KMS-11 (cell line): ENCODE measurements around the gene ZNF609.
A peak's percentile ranks its signal among the peaks of the same experiment; 100 is the strongest.

ENCODE experiments used
- H2AFZ ChIP-seq: fragments of 200-600 bp; sonication (generic); 2 replicates; pipeline ENCODE4 v1.6.1; 2016; ENCODE audit warnings: antibody characterized with exemption, mixed run types, low read depth
- H3K27ac ChIP-seq: fragments of 200-600 bp; sonication (generic); 2 replicates; pipeline ENCODE4 v1.6.1; 2016; ENCODE audit warnings: mild to moderate bottlenecking, mixed run types
- H3K27me3 ChIP-seq: fragments of 200-600 bp; sonication (generic); 2 replicates; pipeline ENCODE4 v1.6.1; 2017; ENCODE audit warnings: mild to moderate bottlenecking, low read depth, mixed run types, moderate library complexity; ENCODE audit not compliant: insufficient read depth
- H3K36me3 ChIP-seq: fragments of 200-600 bp; sonication (generic); 2 replicates; pipeline ENCODE4 v1.6.1; 2017; ENCODE audit warnings: mild to moderate bottlenecking, mixed run types; ENCODE audit not compliant: insufficient read depth
- H3K4me1 ChIP-seq: fragments of 200-600 bp; sonication (generic); 2 replicates; pipeline ENCODE4 v1.6.1; 2016; ENCODE audit warnings: mild to moderate bottlenecking, low read depth, mixed run types; ENCODE audit not compliant: poor library complexity, severe bottlenecking
- H3K4me2 ChIP-seq: fragments of 200-600 bp; sonication (generic); 2 replicates; pipeline ENCODE4 v1.7.0; 2016; ENCODE audit warnings: mild to moderate bottlenecking, mixed run types
- H3K4me3 ChIP-seq: fragments of 200-600 bp; sonication (generic); IDR thresholded peaks from 2 replicates; pipeline ENCODE4 v1.6.1; 2017; ENCODE audit warnings: low read depth, low read length, mixed read lengths; ENCODE audit not compliant: insufficient read depth
- H3K79me2 ChIP-seq: fragments of 200-600 bp; sonication (generic); 2 replicates; pipeline ENCODE4 v1.6.1; 2016; ENCODE audit warnings: low read depth, mixed run types; ENCODE audit not compliant: insufficient read depth
- H3K9ac ChIP-seq: fragments of 200-600 bp; sonication (generic); 2 replicates; pipeline ENCODE4 v1.6.1; 2016; ENCODE audit warnings: mild to moderate bottlenecking, mixed run types
- H4K20me1 ChIP-seq: fragments of 200-600 bp; sonication (generic); 2 replicates; pipeline ENCODE4 v1.6.1; 2016; ENCODE audit warnings: mild to moderate bottlenecking, mixed run types; ENCODE audit not compliant: insufficient read depth
- TF ChIP-seq, protein P1 (sequence below): fragments of 200-600 bp; sonication (generic); conservative IDR thresholded peaks from 2 replicates; pipeline ENCODE4 v1.6.1; 2017; ENCODE audit warnings: low read depth, mild to moderate bottlenecking, antibody characterized with exemption, low read length, moderate library complexity, mixed read lengths

ZNF609 gene

DNA sequence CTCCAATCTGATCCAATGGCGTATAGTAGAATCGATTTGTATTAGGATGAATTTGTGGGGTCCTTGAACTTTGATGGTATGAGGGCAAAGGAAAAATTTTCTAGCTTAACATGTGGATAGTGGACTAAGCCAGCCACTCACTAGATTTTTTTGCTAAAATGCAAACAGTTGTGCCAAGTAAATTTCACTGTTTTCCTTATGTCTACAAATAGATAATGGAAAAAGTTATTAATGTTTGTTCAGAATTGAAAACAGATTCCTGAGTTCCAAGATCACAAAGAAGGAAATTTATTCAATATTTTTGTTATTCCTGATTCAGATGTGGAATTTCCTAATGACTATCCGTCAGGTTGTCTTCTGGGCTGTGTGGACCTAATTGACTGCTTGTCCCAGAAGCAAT lies 35.2 kb upstream of the ZNF609 start:
- H3K36me3 ChIP-seq: no peaks in the 10 kb centered on the region
- TF ChIP-seq, protein P1, sequence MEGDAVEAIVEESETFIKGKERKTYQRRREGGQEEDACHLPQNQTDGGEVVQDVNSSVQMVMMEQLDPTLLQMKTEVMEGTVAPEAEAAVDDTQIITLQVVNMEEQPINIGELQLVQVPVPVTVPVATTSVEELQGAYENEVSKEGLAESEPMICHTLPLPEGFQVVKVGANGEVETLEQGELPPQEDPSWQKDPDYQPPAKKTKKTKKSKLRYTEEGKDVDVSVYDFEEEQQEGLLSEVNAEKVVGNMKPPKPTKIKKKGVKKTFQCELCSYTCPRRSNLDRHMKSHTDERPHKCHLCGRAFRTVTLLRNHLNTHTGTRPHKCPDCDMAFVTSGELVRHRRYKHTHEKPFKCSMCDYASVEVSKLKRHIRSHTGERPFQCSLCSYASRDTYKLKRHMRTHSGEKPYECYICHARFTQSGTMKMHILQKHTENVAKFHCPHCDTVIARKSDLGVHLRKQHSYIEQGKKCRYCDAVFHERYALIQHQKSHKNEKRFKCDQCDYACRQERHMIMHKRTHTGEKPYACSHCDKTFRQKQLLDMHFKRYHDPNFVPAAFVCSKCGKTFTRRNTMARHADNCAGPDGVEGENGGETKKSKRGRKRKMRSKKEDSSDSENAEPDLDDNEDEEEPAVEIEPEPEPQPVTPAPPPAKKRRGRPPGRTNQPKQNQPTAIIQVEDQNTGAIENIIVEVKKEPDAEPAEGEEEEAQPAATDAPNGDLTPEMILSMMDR: no peak
- no peak overlapping the region for H3K27ac ChIP-seq
- H2AFZ ChIP-seq: no peak overlapping the region
- no peaks in the 10 kb centered on the region for H3K79me2 ChIP-seq
- H3K4me2 ChIP-seq: no peak overlapping the region
- H4K20me1 ChIP-seq: no peaks in the 10 kb centered on the region
- no peaks in the 10 kb centered on the region for H3K27me3 ChIP-seq
- no peak overlapping the region for H3K4me3 ChIP-seq
- H3K9ac ChIP-seq: no peak overlapping the region
- H3K4me1 ChIP-seq: peaks cover 48% of the 10 kb centered on the region

DNA sequence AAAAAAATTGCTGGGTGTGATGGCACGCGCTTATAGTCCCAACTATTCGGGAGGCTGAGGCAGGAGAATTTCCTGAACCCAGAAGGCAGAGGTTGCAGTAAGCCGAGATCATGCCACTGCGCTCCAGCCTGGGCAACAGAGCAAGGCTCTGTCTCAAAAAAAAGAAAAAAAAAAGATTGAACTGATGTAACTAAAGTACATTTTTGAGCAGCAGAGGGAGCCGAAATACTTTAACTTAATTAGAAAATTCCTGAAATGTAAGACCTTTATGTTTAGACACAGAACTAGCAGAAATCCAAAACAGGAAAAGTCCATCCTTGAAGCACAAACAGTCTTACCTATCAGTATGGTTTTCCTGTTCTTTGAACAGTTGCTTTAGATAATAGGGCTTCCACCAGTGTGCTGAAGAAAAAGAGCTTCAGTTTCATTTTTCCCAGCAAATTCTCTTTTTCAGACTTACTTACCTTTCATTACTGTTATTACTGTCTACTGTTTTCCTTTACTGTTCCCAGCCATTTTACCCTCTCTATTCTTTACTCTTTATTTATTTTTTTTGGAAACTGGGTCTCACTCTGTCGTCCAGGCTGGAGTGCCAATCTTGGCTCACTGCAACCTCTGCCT lies 33.4 kb upstream of the ZNF609 start:
- peaks cover 64% of the 10 kb centered on the region for H3K4me1 ChIP-seq
- no peak overlapping the region for H3K4me3 ChIP-seq
- H3K79me2 ChIP-seq: no peaks in the 10 kb centered on the region
- H3K27ac ChIP-seq: peak overlapping the region; percentile 95; the same call in 1 of the 2 replicates
- H3K9ac ChIP-seq: no peak overlapping the region
- H3K27me3 ChIP-seq: no peaks in the 10 kb centered on the region
- TF ChIP-seq, protein P1: 0 out of 2 replicates have a peak, but pooled peaks have one; percentile 25
- H4K20me1 ChIP-seq: no peaks in the 10 kb centered on the region
- H2AFZ ChIP-seq: no peak overlapping the region
- no peaks in the 10 kb centered on the region for H3K36me3 ChIP-seq
- H3K4me2 ChIP-seq: peak overlapping the region; percentile 85; the same call in 1 of the 2 replicates

DNA sequence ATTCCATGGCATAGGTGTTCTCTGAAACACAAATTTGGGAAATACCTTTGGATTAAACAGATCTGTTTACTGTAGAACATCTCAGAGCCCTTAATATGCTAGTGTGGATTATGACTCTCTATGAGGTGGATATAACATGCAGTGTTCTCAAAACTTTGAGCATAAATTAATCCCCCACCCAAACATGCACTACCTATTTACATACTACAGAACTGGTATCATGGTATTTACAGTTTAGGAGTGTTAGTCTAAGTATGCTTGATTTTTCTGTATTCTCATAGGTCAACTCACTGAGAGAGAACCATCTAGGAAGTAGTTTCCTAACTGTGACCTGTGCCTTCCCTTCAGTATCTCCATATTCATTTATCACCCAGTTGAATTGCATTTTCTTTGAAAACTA lies 30.9 kb upstream of the ZNF609 start:
- Histone ChIP-seq H3K4me3 (no peak overlapping the region), H3K27ac (peak overlapping the region; percentile 95), H3K4me2 (peak overlapping the region; percentile 85), H2AFZ (no peak overlapping the region), H4K20me1 (no peaks in the 10 kb centered on the region), H3K27me3 (no peaks in the 10 kb centered on the region), H3K4me1 (peaks cover 74% of the 10 kb centered on the region), H3K9ac (peak overlapping the region; percentile 59; the same call in 1 of the 2 replicates), H3K79me2 (no peaks in the 10 kb centered on the region), H3K36me3 (no peaks in the 10 kb centered on the region)
- TF ChIP-seq, protein P1: no peak

DNA sequence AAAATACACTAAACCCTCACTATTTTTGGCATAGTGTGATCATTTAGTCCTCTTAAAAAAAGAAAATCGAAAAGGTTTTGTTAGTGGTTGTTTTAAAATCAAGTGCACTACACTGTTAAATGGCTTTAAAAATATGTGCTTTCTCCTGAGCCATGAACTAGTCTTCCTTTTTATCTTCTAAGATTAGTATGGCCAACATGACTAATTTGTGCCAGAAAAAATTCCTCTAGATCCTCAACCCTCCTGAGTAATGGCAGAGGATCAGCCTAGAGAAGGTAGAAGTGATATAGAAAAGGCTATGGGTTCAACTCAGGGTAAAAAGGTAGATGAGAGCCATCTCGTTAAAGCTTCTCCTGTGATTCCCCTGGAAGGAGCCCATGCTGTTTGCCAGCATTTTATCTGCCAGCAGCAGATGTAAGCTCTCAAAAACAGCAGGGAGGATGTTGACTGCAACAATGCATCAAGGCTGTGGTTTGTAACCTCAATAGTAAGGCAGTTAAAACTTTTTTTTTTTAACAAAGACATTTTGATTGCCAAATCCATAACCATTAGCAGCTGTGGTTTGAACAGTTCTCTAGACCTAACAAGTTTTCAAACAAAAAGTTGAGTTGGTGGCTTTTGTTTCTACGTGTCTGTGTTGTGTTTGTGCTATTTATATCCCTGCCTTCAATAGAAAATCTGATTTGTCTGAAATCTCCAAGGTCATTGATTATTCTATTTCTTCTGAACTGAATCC lies 30.2 kb upstream of the ZNF609 start:
- H3K4me2 ChIP-seq: peak overlapping the region; percentile 85
- H3K27ac ChIP-seq: peak overlapping the region; percentile 95
- 0 out of 2 replicates have a peak overlapping the region, but pooled peaks have one; percentile 20 for H2AFZ ChIP-seq
- no peaks in the 10 kb centered on the region for H3K79me2 ChIP-seq
- no peak overlapping the region for H3K4me3 ChIP-seq
- H4K20me1 ChIP-seq: no peaks in the 10 kb centered on the region
- H3K9ac ChIP-seq: peak overlapping the region; percentile 59
- TF ChIP-seq, protein P1: no peak
- peaks cover 74% of the 10 kb centered on the region for H3K4me1 ChIP-seq
- no peaks in the 10 kb centered on the region for H3K27me3 ChIP-seq
- no peaks in the 10 kb centered on the region for H3K36me3 ChIP-seq
